Retinal pigment epithelial cell (primary cell): ENCODE data around the gene NDUFB4.

ENCODE experiments used
- DNase-seq: peaks from one replicate; pipeline ENCODE4 v3.0.0-alpha.2; 2010; ENCODE audit warnings: low read depth
- H3K4me3 ChIP-seq: 2 replicates; pipeline ENCODE4 v1.5.1; 2011; ENCODE audit warnings: mild to moderate bottlenecking, low read length, control low read depth, moderate library complexity
- TF ChIP-seq, protein P1 (sequence below): conservative IDR thresholded peaks from 2 replicates; pipeline ENCODE4 v1.5.1; 2011; ENCODE audit warnings: low read depth, low read length, control low read depth, inconsistent platforms

NDUFB4 gene

DNA sequence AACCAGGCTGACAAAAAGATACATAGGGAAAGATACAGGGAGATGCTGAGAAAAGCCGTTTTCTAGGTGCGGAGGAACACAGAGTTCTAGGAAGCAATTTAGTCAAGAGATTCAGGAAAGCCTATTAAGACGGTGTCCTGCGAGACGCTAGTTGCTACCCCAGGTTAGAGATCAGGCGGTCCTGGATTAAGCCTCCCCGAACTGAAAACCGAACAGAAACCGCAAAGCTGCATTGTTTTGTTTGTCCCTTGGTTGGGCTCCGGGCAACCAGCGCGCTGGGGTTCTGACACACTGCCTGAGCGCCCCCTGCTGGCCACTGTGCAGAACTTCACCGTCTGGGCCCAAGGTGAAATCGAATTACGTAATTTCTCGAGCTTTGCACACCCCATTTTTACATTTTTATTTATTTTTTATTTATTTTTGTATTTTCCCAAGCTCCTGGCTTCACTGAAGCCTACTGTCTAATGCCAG lies 37.3 kb upstream of the NDUFB4 start:
- TF ChIP-seq, protein P1, sequence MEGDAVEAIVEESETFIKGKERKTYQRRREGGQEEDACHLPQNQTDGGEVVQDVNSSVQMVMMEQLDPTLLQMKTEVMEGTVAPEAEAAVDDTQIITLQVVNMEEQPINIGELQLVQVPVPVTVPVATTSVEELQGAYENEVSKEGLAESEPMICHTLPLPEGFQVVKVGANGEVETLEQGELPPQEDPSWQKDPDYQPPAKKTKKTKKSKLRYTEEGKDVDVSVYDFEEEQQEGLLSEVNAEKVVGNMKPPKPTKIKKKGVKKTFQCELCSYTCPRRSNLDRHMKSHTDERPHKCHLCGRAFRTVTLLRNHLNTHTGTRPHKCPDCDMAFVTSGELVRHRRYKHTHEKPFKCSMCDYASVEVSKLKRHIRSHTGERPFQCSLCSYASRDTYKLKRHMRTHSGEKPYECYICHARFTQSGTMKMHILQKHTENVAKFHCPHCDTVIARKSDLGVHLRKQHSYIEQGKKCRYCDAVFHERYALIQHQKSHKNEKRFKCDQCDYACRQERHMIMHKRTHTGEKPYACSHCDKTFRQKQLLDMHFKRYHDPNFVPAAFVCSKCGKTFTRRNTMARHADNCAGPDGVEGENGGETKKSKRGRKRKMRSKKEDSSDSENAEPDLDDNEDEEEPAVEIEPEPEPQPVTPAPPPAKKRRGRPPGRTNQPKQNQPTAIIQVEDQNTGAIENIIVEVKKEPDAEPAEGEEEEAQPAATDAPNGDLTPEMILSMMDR = peak; percentile 91
- H3K4me3 ChIP-seq = peak overlapping the region; percentile 55
- peak; percentile 91 for DNase-seq

DNA sequence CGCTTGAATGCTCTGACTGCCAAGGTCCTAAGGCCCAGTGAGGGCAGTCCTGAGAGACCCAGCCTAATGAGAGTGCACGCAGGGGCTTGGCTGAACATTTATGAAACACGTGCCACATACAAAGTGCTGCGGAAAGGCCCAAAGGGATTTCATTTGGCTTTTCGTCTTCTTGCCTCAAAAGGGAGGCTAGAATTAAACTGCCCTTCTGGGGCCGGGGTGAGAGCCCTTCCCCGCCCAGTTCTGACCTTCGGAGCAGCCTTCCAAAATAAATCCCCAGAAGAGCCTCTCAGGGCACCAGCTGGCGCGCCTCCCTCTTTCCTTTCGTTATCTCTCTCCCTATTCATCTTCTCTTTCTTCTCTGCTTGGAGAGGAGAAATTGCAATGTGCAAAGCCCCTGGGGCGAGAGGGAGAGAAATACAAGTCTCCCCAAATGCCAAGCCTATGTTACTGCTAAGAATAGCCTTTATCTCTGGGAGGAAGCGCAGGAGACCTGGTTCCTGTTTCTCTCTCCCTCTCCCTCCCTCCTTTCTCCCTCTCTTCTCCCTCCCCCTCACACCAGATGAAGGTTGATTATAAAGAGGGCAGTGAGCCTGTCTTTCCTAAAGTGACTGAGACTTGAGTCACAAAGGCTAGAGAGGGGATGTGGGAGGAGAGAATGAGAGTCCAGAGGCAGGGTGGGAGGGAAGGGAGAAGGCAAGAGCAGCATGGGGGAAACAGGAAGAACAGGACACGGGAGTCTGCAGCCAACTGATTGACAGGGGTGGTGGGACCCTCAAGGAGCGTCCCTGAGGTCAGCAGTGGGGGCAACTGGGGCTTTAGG lies 36.7 kb upstream of the NDUFB4 start:
- no peak for DNase-seq

DNA sequence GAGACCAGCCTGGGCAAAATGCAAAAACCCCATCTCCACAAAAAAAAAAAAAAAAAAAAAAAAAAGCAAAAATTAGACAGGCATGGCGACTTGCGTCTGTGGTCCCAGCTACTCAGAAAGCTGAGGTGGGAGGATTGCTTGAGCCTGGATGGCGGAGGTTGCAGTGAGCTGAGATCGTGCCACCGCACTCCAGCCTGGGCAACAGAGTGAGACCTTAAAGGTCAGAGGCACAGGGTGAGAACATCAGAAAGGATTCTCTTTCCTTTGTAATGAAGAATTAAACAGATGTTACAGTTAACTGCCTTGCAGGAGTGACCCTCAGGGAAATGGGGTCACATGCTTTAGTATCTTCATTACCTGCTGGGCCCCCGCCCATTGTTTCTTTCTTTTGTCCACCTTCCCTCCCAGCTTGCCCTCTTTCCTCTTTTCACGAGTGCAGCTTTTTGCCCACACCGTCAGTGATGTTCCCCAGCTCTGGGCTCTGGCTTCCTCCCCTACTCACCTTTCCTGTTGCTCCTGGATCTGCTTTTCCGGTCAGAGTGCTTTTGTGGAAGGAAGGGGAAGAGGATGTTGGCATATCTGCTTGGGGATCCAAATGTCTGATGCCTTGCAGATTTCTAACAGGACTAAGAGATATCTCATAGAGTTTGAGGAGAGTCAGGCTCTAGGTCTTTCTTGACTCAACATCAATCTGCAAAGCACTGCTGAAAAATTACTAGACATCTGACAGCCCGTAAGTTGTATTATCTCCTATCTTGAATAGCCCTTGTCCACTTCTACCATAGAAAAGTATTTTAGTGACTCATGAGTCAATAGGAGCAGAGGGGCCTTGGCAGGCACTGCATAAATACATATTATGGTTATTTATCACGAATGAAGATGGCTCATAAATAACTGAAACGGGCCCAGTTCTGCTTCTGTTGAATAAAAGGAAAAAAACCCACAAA lies 35.6 kb upstream of the NDUFB4 start:
- TF ChIP-seq, protein P1 = no peak
- DNase-seq = no peak

More for the DNA sequence above, 36.7 kb upstream of the NDUFB4 start:
- H3K4me3 ChIP-seq = peak overlapping the region; percentile 55
- TF ChIP-seq, protein P1 = no peak

DNA sequence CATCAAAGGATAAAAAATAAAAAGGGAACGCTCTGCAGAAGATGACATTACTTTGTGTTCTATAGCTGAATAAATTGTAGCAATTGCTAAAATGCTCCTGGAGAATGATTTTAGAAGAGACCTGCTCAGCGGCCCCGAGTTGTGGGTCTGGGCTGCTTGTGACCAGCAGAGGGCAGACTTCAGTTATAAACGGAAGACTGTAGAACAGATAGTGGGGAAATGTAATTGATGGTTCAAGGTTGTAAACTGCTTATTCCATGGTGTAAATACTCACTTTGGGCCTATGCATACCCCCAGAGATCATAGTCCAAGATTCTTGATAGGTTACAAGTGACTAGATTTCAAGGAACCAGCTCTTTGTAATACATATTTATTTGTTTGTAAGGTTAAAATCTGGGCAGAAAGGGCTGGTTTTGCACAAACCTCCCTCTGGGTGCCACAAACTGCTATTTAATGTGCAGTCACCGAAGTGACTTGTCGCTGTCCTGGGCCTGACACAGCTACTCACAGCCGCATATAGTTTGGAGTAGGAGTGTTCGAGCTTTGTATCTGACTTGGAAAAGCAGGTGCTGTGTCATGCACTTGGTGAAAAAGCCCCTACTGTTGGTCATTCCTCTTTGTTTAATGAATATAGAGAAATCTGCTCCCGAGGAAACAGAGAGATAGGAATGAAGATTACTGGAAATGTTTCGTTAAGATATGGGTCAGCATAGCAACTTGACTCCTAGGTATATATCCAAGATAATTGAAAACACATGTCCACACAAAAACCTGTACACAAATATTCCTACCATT lies 34.7 kb upstream of the NDUFB4 start:
- TF ChIP-seq, protein P1 = peak; percentile 91
- no peak overlapping the region for H3K4me3 ChIP-seq
- no peak for DNase-seq

More for the DNA sequence above, 35.6 kb upstream of the NDUFB4 start:
- H3K4me3 ChIP-seq = no peak overlapping the region

DNA sequence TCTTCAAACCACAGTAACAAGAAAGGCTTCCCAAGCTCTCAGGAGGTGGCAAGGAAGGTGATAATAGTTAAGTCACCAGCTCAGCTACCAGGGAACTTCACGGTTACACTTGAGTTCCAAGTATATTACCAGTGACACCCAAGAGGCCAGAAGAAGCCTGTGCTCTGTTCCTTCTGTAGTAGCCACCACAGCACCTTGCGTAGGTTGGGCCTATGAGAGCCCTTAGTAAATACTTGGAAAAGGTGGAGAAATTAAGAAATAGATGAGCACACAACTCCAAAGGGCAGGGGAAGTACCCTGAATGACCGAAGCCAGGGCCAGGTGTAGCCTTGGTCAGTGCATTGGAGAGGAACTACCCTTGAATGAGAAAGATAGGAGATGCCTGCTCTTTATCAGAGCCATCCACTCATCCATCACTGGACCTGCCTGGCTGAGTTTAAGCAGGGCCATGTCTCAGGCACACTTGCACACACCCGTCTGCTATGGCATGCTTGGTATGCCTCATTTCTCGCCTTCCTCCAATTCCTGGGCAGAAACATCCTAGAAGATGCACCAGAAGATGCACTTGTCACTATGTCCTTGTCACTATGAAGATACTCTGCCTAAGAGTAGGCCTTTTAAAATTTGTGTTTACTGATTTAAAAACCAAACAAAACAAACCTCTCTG lies 32.6 kb upstream of the NDUFB4 start:
- H3K4me3 ChIP-seq = no peak overlapping the region
- DNase-seq = no peak
- TF ChIP-seq, protein P1 = no peak
